GM19035 (cell line): ENCODE measurements around the gene CPB1.

Experiments used
- ATAC-seq: cut with Tn5 transposase; IDR thresholded peaks from one replicate; pipeline ENCODE4 v1.9.1; 2021; ENCODE audit not compliant: unreplicated experiment

CPB1 gene

GRCh38 chr3:148829926-148830325 is 2.3 kb downstream of the CPB1 start:
- ATAC-seq, result no peak

- no peak for ATAC-seq
Measured at GRCh38 chr3:148833223-148833622, 5.6 kb downstream of the CPB1 start.

- ATAC-seq, result peak; percentile 67
Measured at GRCh38 chr3:148839805-148840204, 12.2 kb downstream of the CPB1 start.

- no peak for ATAC-seq
Measured at GRCh38 chr3:148840451-148840850, 12.8 kb downstream of the CPB1 start.

GRCh38 chr3:148845756-148846395 is 18.3 kb downstream of the CPB1 start:
- no peak for ATAC-seq

- no peak for ATAC-seq
Measured at GRCh38 chr3:148847351-148847750, 19.7 kb downstream of the CPB1 start.

- no peak for ATAC-seq
Measured at GRCh38 chr3:148848410-148848809, 20.8 kb downstream of the CPB1 start.

- ATAC-seq, result no peak
Measured at GRCh38 chr3:148852271-148852992, 24.8 kb downstream of the CPB1 start.

- no peak for ATAC-seq
Measured at GRCh38 chr3:148853076-148853475, 25.5 kb downstream of the CPB1 start.

GRCh38 chr3:148854061-148854460 is 26.4 kb downstream of the CPB1 start:
- no peak for ATAC-seq

- no peak for ATAC-seq
Measured at GRCh38 chr3:148856384-148856783, 28.8 kb downstream of the CPB1 start.

- no peak for ATAC-seq
Measured at GRCh38 chr3:148857316-148857715, 29.7 kb downstream of the CPB1 start.

GRCh38 chr3:148861277-148861869 is 33.8 kb downstream of the CPB1 start:
- peak; percentile 80 for ATAC-seq

- no peak for ATAC-seq
Measured at GRCh38 chr3:148863297-148863696, 35.7 kb downstream of the CPB1 start.

GRCh38 chr3:148863814-148864213 is 36.2 kb downstream of the CPB1 start:
- no peak for ATAC-seq

- ATAC-seq, result no peak
Measured at GRCh38 chr3:148865049-148865448, 37.4 kb downstream of the CPB1 start, which contains the start of gene CPA3. CPA3 (plus strand) TSS chr3:148865296; CDS start chr3:148865308, 12 bp downstream.

- no peak for ATAC-seq
Measured at GRCh38 chr3:148866261-148866660, 38.6 kb downstream of the CPB1 start.

GRCh38 chr3:148873270-148873927 is 45.8 kb downstream of the CPB1 start:
- ATAC-seq, result no peak

GRCh38 chr3:148873977-148874376 is 46.4 kb downstream of the CPB1 start:
- ATAC-seq, result no peak

- no peak for ATAC-seq
Measured at GRCh38 chr3:148878095-148878494, 50.5 kb downstream of the CPB1 start.

- ATAC-seq, result no peak
Measured at GRCh38 chr3:148879256-148879655, 51.6 kb downstream of the CPB1 start.

GRCh38 chr3:148880681-148881080 is 53.1 kb downstream of the CPB1 start:
- no peak for ATAC-seq
